AML-193 (cell line): ENCODE data around the gene EPHB1.
"Not testable (repeated sequence)": the region's sequence is repeated elsewhere in the genome, so short reads cannot be mapped to it uniquely, and the experiment has no call there.

ENCODE experiments used
- DNase-seq, 2 experiments: peaks; one replicate each; lab custom pipeline; 2025; lab: John Stamatoyannopoulos, UW

EPHB1 gene

GRCh38 chr3:135005616-135006015 lies 210.6 kb downstream of the EPHB1 start:
- DNase-seq: not testable (repeated sequence)

GRCh38 chr3:135007607-135008006 lies 212.5 kb downstream of the EPHB1 start:
- no peak for DNase-seq

- no peak for DNase-seq
Measured at GRCh38 chr3:135008326-135008725, 213.3 kb downstream of the EPHB1 start.

- no peak for DNase-seq
Measured at GRCh38 chr3:135009014-135009413, 214.0 kb downstream of the EPHB1 start.

- DNase-seq: no peak
Measured at GRCh38 chr3:135012101-135012500, 217.0 kb downstream of the EPHB1 start.

GRCh38 chr3:135013206-135013605 lies 218.1 kb downstream of the EPHB1 start:
- DNase-seq: no peak

GRCh38 chr3:135014566-135014965 lies 219.5 kb downstream of the EPHB1 start:
- DNase-seq: no peak

- DNase-seq: no peak
Measured at GRCh38 chr3:135017003-135017893, 222.2 kb downstream of the EPHB1 start.

- DNase-seq: no peak
Measured at GRCh38 chr3:135018149-135018923, 223.3 kb downstream of the EPHB1 start.

- no peak for DNase-seq
Measured at GRCh38 chr3:135020181-135020580, 225.1 kb downstream of the EPHB1 start.

GRCh38 chr3:135023996-135024658 lies 229.1 kb downstream of the EPHB1 start:
- no peak for DNase-seq

- not testable (repeated sequence) for DNase-seq
Measured at GRCh38 chr3:135030768-135031615, 235.9 kb downstream of the EPHB1 start.

GRCh38 chr3:135033737-135034136 lies 238.7 kb downstream of the EPHB1 start:
- no peak for DNase-seq

GRCh38 chr3:135034291-135034768 lies 239.3 kb downstream of the EPHB1 start:
- DNase-seq: no peak

GRCh38 chr3:135034891-135035440 lies 239.9 kb downstream of the EPHB1 start:
- no peak for DNase-seq

- DNase-seq: no peak
Measured at GRCh38 chr3:135038186-135038585, 243.1 kb downstream of the EPHB1 start.

GRCh38 chr3:135039536-135039935 lies 244.5 kb downstream of the EPHB1 start:
- not testable (repeated sequence) for DNase-seq

GRCh38 chr3:135040321-135041240 lies 245.5 kb downstream of the EPHB1 start:
- no peak for DNase-seq

- DNase-seq: no peak
Measured at GRCh38 chr3:135041601-135042000, 246.5 kb downstream of the EPHB1 start.

GRCh38 chr3:135047061-135047460 lies 252.0 kb downstream of the EPHB1 start:
- DNase-seq: no peak
